ENCODE results near the gene ITPKC. TPM values are rescaled to one million over a fixed set of nuclear protein-coding genes. Genes with fewer than 3 reads are reported as not detected.

ITPKC gene
- polyA plus RNA-seq, 1 of the 3 experiments (the other 2 are of a cell fraction) = 6.3 TPM

DNA sequence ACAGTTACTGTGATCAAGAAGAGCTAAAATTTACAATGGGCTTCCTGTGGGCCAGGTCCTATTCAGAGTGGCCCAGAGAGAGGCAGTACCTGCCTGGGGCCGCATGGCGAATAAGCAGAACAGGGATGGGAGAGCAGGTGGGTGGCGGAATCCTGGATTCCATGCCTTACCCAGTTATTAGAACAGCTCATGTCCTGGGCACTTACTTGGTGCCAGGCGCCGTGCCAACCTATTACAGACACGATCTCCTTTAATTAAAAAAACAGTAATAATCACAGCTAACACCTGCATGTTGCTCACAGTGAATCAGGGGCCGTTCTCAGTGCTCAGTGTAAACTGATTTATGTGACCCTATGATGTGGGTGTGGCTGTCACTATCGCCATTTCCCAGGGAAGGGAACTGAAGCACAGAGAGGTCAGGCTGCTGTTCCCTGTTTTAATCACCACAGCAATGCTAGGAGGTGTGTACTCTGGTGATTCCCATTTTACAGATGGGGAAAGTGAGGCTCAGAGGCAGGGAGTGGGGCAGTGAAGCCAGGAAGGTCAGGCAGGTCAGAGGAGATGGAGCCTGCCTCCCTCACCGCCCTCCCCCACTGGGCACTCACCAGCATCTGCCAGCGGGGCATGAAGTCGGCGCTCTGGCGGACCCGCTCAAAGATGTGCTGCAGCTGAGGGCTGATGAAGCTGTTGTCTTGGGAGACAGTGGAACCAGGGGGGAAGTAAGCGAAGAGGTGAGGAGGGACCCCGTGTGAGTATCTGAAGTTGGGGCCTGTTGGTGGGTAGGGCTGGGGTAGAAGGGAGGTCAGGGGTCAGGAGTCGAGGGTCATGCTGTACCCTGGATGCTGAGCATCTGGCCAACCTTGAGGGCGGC is 12.2 kb upstream of the ITPKC start:
- 94% methylated on average over 18 of the region's 18 CpGs for WGBS (ENCODE audit: low lambda C conversion rate)
- no peaks in the 10 kb centered on the region for H3K27me3 ChIP-seq (ENCODE audit: insufficient read depth)
- TF ChIP-seq CHD2 (IDR thresholded peaks at IDR 0.05; ENCODE audit: low read length, partially characterized antibody) = no peak
- TF ChIP-seq NRF1 (IDR thresholded peaks at IDR 0.05; ENCODE audit: low read depth, low read length) = no peak
- TF ChIP-seq, protein P1, sequence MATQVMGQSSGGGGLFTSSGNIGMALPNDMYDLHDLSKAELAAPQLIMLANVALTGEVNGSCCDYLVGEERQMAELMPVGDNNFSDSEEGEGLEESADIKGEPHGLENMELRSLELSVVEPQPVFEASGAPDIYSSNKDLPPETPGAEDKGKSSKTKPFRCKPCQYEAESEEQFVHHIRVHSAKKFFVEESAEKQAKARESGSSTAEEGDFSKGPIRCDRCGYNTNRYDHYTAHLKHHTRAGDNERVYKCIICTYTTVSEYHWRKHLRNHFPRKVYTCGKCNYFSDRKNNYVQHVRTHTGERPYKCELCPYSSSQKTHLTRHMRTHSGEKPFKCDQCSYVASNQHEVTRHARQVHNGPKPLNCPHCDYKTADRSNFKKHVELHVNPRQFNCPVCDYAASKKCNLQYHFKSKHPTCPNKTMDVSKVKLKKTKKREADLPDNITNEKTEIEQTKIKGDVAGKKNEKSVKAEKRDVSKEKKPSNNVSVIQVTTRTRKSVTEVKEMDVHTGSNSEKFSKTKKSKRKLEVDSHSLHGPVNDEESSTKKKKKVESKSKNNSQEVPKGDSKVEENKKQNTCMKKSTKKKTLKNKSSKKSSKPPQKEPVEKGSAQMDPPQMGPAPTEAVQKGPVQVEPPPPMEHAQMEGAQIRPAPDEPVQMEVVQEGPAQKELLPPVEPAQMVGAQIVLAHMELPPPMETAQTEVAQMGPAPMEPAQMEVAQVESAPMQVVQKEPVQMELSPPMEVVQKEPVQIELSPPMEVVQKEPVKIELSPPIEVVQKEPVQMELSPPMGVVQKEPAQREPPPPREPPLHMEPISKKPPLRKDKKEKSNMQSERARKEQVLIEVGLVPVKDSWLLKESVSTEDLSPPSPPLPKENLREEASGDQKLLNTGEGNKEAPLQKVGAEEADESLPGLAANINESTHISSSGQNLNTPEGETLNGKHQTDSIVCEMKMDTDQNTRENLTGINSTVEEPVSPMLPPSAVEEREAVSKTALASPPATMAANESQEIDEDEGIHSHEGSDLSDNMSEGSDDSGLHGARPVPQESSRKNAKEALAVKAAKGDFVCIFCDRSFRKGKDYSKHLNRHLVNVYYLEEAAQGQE (IDR thresholded peaks at IDR 0.05; ENCODE audit: low read depth, low read length) = no peak
- TF ChIP-seq SIN3A (IDR thresholded peaks at IDR 0.05; ENCODE audit: borderline replicate concordance, low read depth, low read length) = no peak
- TF ChIP-seq, protein P2, sequence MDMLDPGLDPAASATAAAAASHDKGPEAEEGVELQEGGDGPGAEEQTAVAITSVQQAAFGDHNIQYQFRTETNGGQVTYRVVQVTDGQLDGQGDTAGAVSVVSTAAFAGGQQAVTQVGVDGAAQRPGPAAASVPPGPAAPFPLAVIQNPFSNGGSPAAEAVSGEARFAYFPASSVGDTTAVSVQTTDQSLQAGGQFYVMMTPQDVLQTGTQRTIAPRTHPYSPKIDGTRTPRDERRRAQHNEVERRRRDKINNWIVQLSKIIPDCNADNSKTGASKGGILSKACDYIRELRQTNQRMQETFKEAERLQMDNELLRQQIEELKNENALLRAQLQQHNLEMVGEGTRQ (IDR thresholded peaks at IDR 0.05; ENCODE audit: borderline replicate concordance, low read depth, low read length) = no peak
- TF ChIP-seq, protein P3, sequence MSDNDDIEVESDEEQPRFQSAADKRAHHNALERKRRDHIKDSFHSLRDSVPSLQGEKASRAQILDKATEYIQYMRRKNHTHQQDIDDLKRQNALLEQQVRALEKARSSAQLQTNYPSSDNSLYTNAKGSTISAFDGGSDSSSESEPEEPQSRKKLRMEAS (IDR thresholded peaks at IDR 0.05; ENCODE audit: low read depth) = no peak
- TF ChIP-seq NFIC (IDR thresholded peaks at IDR 0.05; ENCODE audit: borderline replicate concordance) = no peak
- TF ChIP-seq, protein P4, sequence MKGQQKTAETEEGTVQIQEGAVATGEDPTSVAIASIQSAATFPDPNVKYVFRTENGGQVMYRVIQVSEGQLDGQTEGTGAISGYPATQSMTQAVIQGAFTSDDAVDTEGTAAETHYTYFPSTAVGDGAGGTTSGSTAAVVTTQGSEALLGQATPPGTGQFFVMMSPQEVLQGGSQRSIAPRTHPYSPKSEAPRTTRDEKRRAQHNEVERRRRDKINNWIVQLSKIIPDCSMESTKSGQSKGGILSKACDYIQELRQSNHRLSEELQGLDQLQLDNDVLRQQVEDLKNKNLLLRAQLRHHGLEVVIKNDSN (IDR thresholded peaks at IDR 0.05; ENCODE audit: borderline replicate concordance, low read depth) = no peak
- no peak for TF ChIP-seq FOXJ3 (CRISPR knock-in tag; IDR thresholded peaks at IDR 0.05)
- TF ChIP-seq, protein P5, sequence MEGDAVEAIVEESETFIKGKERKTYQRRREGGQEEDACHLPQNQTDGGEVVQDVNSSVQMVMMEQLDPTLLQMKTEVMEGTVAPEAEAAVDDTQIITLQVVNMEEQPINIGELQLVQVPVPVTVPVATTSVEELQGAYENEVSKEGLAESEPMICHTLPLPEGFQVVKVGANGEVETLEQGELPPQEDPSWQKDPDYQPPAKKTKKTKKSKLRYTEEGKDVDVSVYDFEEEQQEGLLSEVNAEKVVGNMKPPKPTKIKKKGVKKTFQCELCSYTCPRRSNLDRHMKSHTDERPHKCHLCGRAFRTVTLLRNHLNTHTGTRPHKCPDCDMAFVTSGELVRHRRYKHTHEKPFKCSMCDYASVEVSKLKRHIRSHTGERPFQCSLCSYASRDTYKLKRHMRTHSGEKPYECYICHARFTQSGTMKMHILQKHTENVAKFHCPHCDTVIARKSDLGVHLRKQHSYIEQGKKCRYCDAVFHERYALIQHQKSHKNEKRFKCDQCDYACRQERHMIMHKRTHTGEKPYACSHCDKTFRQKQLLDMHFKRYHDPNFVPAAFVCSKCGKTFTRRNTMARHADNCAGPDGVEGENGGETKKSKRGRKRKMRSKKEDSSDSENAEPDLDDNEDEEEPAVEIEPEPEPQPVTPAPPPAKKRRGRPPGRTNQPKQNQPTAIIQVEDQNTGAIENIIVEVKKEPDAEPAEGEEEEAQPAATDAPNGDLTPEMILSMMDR (IDR thresholded peaks at IDR 0.05) = no peak
- no peak for TF ChIP-seq EP300 (IDR thresholded peaks at IDR 0.05; ENCODE audit: borderline replicate concordance in 1 of 2, low read depth in 1 of 2, low read length in 1 of 2)
- TF ChIP-seq FOXM1 (IDR thresholded peaks at IDR 0.05; ENCODE audit: low read depth) = no peak
- no peak for TF ChIP-seq MXI1 (IDR thresholded peaks at IDR 0.05; ENCODE audit: low read depth, low read length)
- no peak for TF ChIP-seq MEF2A (IDR thresholded peaks at IDR 0.05; ENCODE audit: borderline replicate concordance, low read depth)
- no peak for TF ChIP-seq RXRA (IDR thresholded peaks at IDR 0.05; ENCODE audit: borderline replicate concordance, low read depth)
- TF ChIP-seq JUND (IDR thresholded peaks at IDR 0.05) = no peak
- TF ChIP-seq, protein P6, sequence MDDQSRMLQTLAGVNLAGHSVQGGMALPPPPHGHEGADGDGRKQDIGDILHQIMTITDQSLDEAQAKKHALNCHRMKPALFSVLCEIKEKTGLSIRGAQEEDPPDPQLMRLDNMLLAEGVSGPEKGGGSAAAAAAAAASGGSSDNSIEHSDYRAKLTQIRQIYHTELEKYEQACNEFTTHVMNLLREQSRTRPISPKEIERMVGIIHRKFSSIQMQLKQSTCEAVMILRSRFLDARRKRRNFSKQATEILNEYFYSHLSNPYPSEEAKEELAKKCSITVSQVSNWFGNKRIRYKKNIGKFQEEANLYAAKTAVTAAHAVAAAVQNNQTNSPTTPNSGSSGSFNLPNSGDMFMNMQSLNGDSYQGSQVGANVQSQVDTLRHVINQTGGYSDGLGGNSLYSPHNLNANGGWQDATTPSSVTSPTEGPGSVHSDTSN (IDR thresholded peaks at IDR 0.05) = no peak
- H3K79me2 ChIP-seq (ENCODE audit: insufficient read depth) = no peaks in the 10 kb centered on the region; the same call in 1 of the 2 replicates
- no peak overlapping the region for H2AFZ ChIP-seq (ENCODE audit: low read depth)
- no peak for DNase-seq
- H3F3A ChIP-seq (replicated peaks; ENCODE audit: insufficient read depth) = no peaks in the 10 kb centered on the region
- H3K4me2 ChIP-seq = no peak overlapping the region
- CTCF ChIA-PET = interaction anchor here (1.3 to 1.4 kb wide), 2 partner anchors 23 to 26 kb away, joined by 3 to 4 read pairs; no protein-coding TSS in a partner anchor
- peaks cover 34 to 47% of the 10 kb centered on the region in 2 experiments for H3K36me3 ChIP-seq (replicated peaks in 1 of 2; ENCODE audit: control insufficient read depth in 1 of 2, insufficient read depth in 2 of 2, low read length in 1 of 2)
- no peaks in the 10 kb centered on the region for H3K4me1 ChIP-seq (ENCODE audit: control insufficient read depth in 1 of 2, insufficient read depth in 2 of 2, low read depth in 1 of 2, low read length in 1 of 2)
- no peaks in the 10 kb centered on the region for H4K20me1 ChIP-seq (ENCODE audit: insufficient read depth)
- no peak overlapping the region for H3K27ac ChIP-seq (ENCODE audit: low read depth in 2 of 2, low read length in 1 of 2)
- no peak overlapping the region for H3K9ac ChIP-seq
- H3K9me3 ChIP-seq = no peaks in the 10 kb centered on the region
- no peak overlapping the region for H3K4me3 ChIP-seq (ENCODE audit: low read depth in 2 of 2, low read length in 1 of 2)
- H3K9me2 ChIP-seq = no peaks in the 10 kb centered on the region
- POLR2A ChIA-PET = interaction anchor here (0.6 kb wide), 1 partner anchor 14 kb away, joined by 3 read pairs; no protein-coding TSS in a partner anchor

All from SK-N-SH (cell line).